Measurements from ENCODE around the gene IRX4. TPM values are rescaled to one million over a fixed set of nuclear protein-coding genes. Genes with fewer than 3 reads are reported as not detected.

Gene IRX4
- total and polyA plus RNA-seq, 2 of the 4 experiments (the other 2 are of a cell fraction): not detected

GRCh38 chr5:1901061-1901460, 18.3 kb upstream of the IRX4 start:
- H3K56ac ChIP-seq (ENCODE audit: extremely low read depth, insufficient read depth, low read length): no peak overlapping the region
- no peak overlapping the region for H2AK5ac ChIP-seq (ENCODE audit: low read depth, low read length)
- H3K27me3 ChIP-seq (ENCODE audit: control insufficient read depth, insufficient read depth, low read length): peaks cover 7% of the 10 kb centered on the region
- no peaks in the 10 kb centered on the region for H4K20me1 ChIP-seq (ENCODE audit: insufficient read depth, low read length)
- H3K18ac ChIP-seq (ENCODE audit: low read depth, low read length): no peak overlapping the region
- no peak overlapping the region for H3K23ac ChIP-seq (ENCODE audit: low read depth, low read length)
- no peak overlapping the region for H3K27ac ChIP-seq (ENCODE audit: insufficient read depth, low read length)
- no peak overlapping the region for H4K8ac ChIP-seq (ENCODE audit: low read depth in 2 of 2, low read length in 2 of 2)
- no peaks in the 10 kb centered on the region for H3K36me3 ChIP-seq (ENCODE audit: control insufficient read depth, insufficient read depth, low read length)
- ChIA-PET CTCF (no interaction called here), POLR2A (ENCODE audit: unreplicated experiment) (no interaction called here)
- H3K9ac ChIP-seq (ENCODE audit: low read depth, low read length): no peak overlapping the region
- no peak overlapping the region for H4K5ac ChIP-seq (ENCODE audit: low read depth, low read length)
- no peak for ATAC-seq (ENCODE audit: low read depth)
- BruUV-seq (replicated peaks): no TSS peak
- H2BK20ac ChIP-seq (ENCODE audit: low read depth, low read length): no peak overlapping the region
- H3K4me3 ChIP-seq (ENCODE audit: insufficient read depth, low read depth, low read length): no peak overlapping the region
- intact Hi-C loops (cut with micrococcal nuclease) (no loop called here), in situ Hi-C loops (cut with MboI; ENCODE audit: low sequenced_read_pairs) (no loop called here), dilution Hi-C loops (cut with HindIII; ENCODE audit: low sequenced_read_pairs, unreplicated experiment) (no loop called here)
- H2BK5ac ChIP-seq (ENCODE audit: low read depth, low read length, poor library complexity, severe bottlenecking): no peak overlapping the region
- H2AK9ac ChIP-seq (replicated peaks; ENCODE audit: low read depth, low read length, poor library complexity): no peak overlapping the region
- H2AFZ ChIP-seq (replicated peaks; ENCODE audit: low read length, poor library complexity): no peak overlapping the region
- no CpG with 5 or more reads among the region's 5 CpGs for WGBS, 2 experiments (ENCODE audit: extremely low coverage in 2 of 2, insufficient read length in 1 of 2)
- no peaks in the 10 kb centered on the region for H3K4me1 ChIP-seq (ENCODE audit: control insufficient read depth, insufficient read depth, low read length)
- no peak overlapping the region for H2BK120ac ChIP-seq (ENCODE audit: low read depth, low read length)
- no peak overlapping the region for H2BK15ac ChIP-seq (ENCODE audit: low read depth, low read length)
- H3K9me3 ChIP-seq (ENCODE audit: control insufficient read depth, insufficient read depth, low read length): no peaks in the 10 kb centered on the region
- no peaks in the 10 kb centered on the region for H3K9me1 ChIP-seq (ENCODE audit: insufficient read depth, low read length)
- no peak overlapping the region for H3K4ac ChIP-seq (ENCODE audit: low read depth, low read length)
- DNase-seq: no peak
- TF ChIP-seq POLR2A (IDR thresholded peaks at IDR 0.05; ENCODE audit: low read depth, low read length): no peak
- H3K79me1 ChIP-seq (ENCODE audit: low read depth in 1 of 2, low read length in 2 of 2): no peaks in the 10 kb centered on the region
- no peak overlapping the region for H3K4me2 ChIP-seq (ENCODE audit: low read depth, low read length)
- no peak overlapping the region for H3K14ac ChIP-seq (replicated peaks; ENCODE audit: low read depth, low read length)
- no peak overlapping the region for H4K91ac ChIP-seq (ENCODE audit: insufficient read depth, low read depth, low read length)
